Inflammatory macrophage treated with lipopolysaccharide for 4 hours (primary cell): ENCODE results near the gene SGPP2.
A peak's percentile ranks its signal among the peaks of the same experiment; 100 is the strongest.

Source experiments
- DNase-seq: peaks from one replicate; pipeline ENCODE4 v3.0.0-alpha.2; 2020

The SGPP2 gene

DNA sequence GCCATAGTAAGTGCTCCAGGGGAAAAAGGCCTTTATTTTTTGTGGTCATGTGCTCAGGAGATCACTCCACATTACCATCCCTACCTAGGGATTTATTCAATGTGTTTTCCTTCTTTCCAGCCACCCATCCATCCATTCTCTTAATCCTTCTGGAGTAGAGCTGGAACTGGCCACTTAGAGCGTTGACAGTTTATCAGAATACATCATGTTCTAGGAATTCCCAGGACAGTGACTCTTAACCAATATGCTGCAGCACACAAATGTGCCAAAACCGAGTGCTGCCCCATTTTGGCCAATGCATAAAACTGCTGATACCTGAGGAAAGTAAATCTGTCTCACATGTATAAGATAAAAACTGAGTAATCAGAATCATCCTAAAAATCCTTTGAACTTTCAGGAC lies 167.8 kb downstream of the SGPP2 start:
- DNase-seq = no peak

DNA sequence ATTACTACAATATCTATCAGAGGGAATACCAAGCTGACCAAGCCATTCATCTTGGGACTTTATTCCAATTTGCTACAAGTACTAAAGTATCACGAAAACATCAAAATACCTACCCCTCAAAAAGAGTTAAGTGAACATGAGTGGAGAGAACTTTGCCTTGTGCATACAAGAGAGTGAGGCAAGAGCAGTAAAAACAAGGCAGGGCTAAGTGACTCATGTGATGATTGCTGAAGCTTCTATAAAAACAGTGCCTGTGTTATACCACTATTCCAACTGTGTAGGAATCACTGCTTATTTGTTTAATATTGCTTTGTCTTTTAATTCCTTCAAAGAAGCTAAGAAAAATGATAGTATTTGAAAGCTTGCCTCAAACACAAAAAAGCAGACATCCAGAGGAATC lies 170.3 kb downstream of the SGPP2 start:
- DNase-seq = peak; percentile 16

GRCh38 chr2:222595581-222595980 lies 171.2 kb downstream of the SGPP2 start:
- no peak for DNase-seq

- no peak for DNase-seq
Observed at GRCh38 chr2:222598611-222599010, 174.3 kb downstream of the SGPP2 start.

DNA sequence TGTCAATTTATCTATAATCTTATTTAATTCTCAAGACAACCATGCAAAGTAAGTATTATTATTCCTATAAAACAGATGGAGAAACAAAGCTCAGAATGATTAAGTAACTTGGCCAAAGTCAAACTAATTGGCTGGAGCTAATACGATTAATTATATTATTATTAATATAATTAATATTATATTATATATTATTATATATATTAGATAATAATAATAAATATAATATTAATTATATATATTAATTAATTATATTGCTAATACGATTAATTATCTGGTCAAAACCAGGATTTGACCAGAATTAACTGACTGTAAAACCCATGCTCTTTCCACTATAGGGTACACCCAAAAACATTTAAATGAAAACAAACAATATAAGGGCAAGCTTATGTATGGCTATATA lies 179.2 kb downstream of the SGPP2 start:
- DNase-seq = no peak

- no peak for DNase-seq
Observed at GRCh38 chr2:222604749-222605515, 180.6 kb downstream of the SGPP2 start.

GRCh38 chr2:222606306-222606705 lies 182.0 kb downstream of the SGPP2 start:
- DNase-seq = no peak

DNA sequence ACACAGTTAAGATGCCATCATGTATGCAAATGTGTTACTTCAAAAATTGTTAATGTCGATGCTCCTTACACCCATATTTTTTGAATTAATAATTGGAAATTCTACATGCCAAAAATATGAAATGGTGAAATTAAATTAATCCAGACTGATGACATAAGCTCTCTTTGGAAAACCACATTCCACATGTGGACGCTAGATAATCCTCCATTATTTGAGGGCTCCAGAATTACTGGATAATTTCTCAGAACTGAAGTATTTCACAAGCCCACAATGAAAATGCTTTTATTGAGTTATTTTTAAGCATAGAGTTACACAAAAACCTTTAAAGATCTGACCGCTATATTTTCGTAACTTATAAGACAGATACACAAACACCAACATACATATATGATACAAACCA lies 183.7 kb downstream of the SGPP2 start:
- no peak for DNase-seq

- DNase-seq = peak; percentile 12
Observed at GRCh38 chr2:222609381-222609780, 185.0 kb downstream of the SGPP2 start.
